NK-92 (cell line): Measurements from ENCODE around the gene CKAP2.
"Not testable (repeated sequence)": the region's sequence is repeated elsewhere in the genome, so short reads cannot be mapped to it uniquely, and the experiment has no call there.

Source experiments
- DNase-seq: peaks from one replicate; lab custom pipeline; 2025; ENCODE audit not compliant: unreplicated experiment; lab: John Stamatoyannopoulos, UW

CKAP2 gene

GRCh38 chr13:52450793-52451116, 4.5 kb upstream of the CKAP2 start:
- DNase-seq: no peak

GRCh38 chr13:52451135-52451804, 4.0 kb upstream of the CKAP2 start:
- DNase-seq: no peak

- DNase-seq: no peak
These were observed 2.8 kb upstream of the CKAP2 start for GRCh38 chr13:52452470-52452869.

GRCh38 chr13:52454459-52454819, 839 bp upstream of the CKAP2 start:
- DNase-seq: no peak

GRCh38 chr13:52455677-52456041, 381 bp downstream of the CKAP2 start:
- DNase-seq: no peak

GRCh38 chr13:52459668-52460067, 4.4 kb downstream of the CKAP2 start:
- DNase-seq: no peak

GRCh38 chr13:52461265-52461664, 6.0 kb downstream of the CKAP2 start:
- DNase-seq: no peak

GRCh38 chr13:52463526-52463925, 8.2 kb downstream of the CKAP2 start:
- DNase-seq: no peak

GRCh38 chr13:52468487-52468886, 13.2 kb downstream of the CKAP2 start:
- not testable (repeated sequence) for DNase-seq

GRCh38 chr13:52480677-52481428, 25.6 kb downstream of the CKAP2 start:
- not testable (repeated sequence) for DNase-seq

GRCh38 chr13:52487078-52487477, 31.8 kb downstream of the CKAP2 start:
- not testable (repeated sequence) for DNase-seq

GRCh38 chr13:52488763-52489162, 33.5 kb downstream of the CKAP2 start:
- not testable (repeated sequence) for DNase-seq

- DNase-seq: not testable (repeated sequence)
These were observed 35.7 kb downstream of the CKAP2 start for GRCh38 chr13:52491015-52491414.

- DNase-seq: not testable (repeated sequence)
These were observed 39.0 kb downstream of the CKAP2 start for GRCh38 chr13:52494241-52494640.

GRCh38 chr13:52497979-52498378, 42.7 kb downstream of the CKAP2 start:
- DNase-seq: not testable (repeated sequence)

- not testable (repeated sequence) for DNase-seq
These were observed 47.0 kb downstream of the CKAP2 start for GRCh38 chr13:52502277-52502676.

GRCh38 chr13:52505843-52506242, 50.6 kb downstream of the CKAP2 start:
- not testable (repeated sequence) for DNase-seq

- DNase-seq: not testable (repeated sequence)
These were observed 54.3 kb downstream of the CKAP2 start for GRCh38 chr13:52509532-52509931.

GRCh38 chr13:52510221-52510797, 55.0 kb downstream of the CKAP2 start:
- not testable (repeated sequence) for DNase-seq

- not testable (repeated sequence) for DNase-seq
These were observed 56.3 kb downstream of the CKAP2 start for GRCh38 chr13:52511598-52511997.

- DNase-seq: not testable (repeated sequence)
These were observed 58.8 kb downstream of the CKAP2 start for GRCh38 chr13:52513957-52514596.

GRCh38 chr13:52523323-52523722, 68.0 kb downstream of the CKAP2 start:
- DNase-seq: not testable (repeated sequence)
